Glomerular endothelial cell (primary cell): ENCODE measurements around the gene PARP1. TPM values are rescaled to one million over a fixed set of nuclear protein-coding genes. Genes with fewer than 3 reads are reported as not detected.

Source experiments
- DNase-seq: peaks from one replicate; pipeline ENCODE4 v3.0.0-alpha.2; 2011; ENCODE audit warnings: low read depth, low spot score; ENCODE audit errors: extremely low read depth
- total RNA-seq: library from RNA; depleted of rRNA; stranded (reverse); fragments of >200 nt; gene quantifications from 2 replicates; pipeline ENCODE4 v1.2.3, GENCODE V29; 2015

PARP1 gene
- total RNA-seq, 1 donor from 2014 or later, result 99.4 TPM

DNA sequence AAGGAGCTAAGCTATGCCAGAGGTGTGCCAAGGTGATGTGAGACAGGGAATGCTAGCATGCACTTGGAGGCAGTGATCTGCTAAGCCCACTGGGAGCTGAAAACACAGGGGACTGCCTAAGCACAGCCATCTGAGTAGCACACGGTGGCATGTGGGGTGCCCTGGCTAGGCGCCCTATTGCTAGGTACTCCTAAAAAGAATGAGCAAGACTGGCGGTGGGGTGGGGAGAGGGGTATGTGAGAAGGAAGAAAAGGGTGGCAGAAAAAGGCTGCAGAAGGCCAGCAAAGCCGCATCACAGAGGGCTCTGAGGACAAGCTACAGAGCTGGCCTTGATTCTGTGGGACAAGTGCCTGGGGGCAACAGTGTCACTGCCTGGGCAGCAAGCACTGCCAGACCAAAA, 23.9 kb downstream of the PARP1 start:
- no peak for DNase-seq

DNA sequence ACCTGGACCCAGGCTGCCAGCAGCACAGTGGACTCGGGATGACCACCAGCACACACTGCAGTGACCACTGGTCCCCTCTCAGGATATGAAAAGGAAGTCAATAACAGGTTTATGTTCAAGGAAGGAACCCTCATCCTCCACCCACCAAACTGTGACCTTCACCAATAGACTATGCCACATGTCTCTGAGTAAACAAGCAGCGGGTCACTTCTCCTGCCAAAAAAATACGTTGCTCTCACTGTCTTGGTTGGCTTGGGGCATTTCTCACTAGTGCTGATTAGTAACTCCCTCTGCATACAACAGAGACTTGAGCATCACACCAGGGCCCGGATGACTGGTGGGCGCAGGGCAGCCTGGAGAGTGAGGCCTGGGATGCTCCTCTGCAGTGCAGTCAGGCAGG, 25.9 kb downstream of the PARP1 start:
- DNase-seq, result no peak

DNA sequence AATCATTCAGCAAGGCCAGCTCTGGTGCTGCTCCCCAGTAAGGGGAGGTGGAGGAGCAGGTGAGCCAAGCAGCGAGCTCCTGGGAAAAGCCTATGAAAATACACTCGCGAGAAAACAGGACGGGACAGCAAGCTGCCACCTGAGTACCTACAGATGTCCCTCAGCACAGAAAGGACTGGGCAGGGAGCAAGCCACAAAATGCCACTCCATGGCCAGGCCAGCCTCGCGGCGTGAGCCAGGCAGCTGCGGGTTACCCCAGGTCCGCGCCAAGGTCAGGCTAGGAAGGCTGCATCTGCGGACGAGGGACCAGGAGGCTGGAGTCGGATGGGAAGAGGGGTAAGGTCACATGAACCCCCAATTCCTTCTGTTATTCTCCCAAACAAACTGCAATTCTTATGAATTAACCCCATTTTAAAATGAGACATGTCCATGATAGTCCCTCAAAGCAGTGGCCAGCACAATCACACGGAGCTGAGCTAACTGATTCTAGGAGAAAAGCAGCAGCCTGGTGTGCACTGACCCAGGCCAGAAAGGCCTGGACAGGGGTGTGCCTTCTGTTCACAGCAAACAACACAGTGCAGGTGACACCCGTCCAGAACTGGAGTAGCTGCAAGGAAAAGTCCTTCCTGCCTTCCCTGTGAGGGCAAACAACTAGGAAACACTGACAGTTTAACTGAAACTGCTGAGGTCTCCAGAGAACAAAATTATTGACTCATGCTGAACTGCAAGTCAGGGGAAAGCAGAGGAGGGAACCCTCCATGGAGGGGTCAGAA, 26.5 kb downstream of the PARP1 start:
- DNase-seq, result no peak

DNA sequence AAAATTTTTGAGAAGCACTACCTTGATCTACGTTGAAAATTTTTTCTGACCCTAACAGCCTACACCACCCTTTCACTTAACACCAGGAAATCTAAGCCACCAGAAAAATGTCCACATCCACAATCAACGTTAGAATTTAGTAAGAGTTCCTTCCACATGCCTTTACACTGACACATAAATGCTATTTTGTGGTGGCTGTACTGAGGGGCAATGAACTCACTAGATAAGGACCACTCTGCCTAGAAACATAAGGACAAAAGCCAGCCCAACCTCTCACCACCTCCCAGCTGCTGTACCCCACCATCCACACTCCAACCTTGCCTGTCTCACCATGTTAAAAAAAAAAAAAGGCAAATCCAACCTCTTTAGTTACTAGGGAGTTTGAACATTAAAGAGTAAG, 29.8 kb downstream of the PARP1 start:
- DNase-seq, result no peak

DNA sequence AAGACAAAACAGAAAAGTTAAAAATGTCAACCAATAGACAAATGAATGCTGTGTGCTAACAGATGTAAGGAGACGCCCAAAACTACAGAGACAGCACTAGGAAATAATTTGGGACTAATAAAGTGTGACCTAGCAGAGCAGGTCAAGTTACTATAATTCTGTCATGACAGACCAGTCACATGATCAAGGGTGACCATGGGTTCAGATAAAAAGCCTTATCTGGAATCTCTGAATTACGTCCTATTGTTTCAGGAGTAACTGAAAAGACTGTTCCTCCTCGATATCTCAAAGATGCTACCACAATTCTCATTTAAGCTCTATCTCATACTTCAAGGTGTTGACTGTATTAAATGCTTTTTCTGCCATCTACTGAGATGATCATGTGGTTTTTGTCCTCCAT, 31.6 kb downstream of the PARP1 start:
- no peak for DNase-seq

DNA sequence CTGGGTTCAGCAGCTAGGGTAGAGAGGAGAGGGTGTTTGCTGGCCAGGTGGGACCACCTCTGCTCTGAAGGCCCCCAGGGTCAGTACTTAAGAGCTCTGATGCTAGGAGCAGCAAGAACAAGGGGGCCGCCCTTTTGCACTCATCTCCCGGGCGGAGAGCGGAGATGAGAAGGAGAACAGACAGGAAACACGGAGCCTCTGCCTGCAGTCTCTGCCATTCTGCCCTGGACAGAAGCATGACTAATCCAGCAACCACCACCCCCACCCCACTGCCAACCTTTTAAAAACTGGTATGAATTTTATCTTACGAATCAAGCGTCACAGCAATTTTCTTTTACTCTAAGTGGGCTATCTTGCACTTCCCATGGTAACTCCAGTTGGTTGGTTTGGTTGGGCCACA, 34.5 kb downstream of the PARP1 start:
- DNase-seq, result no peak

DNA sequence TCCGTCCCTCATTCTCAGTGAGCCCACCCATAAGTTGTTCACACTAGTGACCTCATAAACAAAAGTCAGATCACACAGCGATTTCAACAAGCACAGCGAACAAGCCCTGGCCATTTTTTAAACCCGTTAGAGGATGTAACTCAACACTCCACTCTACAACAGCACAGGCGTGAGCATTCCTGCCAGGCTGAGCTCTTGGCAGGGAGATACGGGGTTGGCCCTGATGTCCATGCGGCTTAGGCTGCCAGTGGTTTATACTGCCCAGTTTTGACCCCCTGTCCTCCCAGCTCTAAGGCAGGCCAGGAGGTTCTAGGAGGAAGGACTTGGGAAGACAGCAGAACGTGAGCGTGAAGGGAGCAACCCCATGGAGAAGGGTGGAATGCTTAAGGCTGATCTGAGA, 35.0 kb downstream of the PARP1 start:
- DNase-seq, result no peak

DNA sequence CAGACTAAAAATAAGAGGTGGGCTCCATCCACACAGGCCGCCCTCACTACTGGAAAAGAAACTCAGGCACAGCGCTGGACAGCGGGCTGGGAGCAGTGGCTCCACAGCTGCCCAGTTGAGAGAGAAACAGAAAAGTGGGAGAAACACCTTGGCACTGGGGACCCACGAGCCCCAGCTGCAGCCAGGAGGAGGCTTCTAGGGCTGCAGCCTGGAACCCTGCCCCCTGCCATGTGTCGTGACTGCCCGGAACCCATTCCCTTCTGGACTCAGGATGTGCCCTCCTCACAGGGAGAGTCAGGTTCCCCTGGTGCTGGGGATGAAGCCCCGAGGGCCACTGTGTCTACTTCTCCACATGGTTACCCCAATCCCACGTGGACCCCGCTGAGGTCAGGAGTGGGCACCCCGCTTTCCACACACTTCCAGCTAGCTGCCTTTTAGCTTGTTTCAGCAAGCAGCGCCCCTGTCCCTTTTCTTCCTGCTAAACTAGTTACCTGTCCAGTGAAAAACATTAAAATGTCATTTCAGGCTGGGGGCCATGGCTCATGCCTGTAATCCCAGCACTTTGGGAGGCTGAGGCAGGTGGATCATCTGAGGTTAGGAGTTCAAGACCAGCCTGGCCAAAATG, 35.9 kb downstream of the PARP1 start:
- DNase-seq, result no peak

DNA sequence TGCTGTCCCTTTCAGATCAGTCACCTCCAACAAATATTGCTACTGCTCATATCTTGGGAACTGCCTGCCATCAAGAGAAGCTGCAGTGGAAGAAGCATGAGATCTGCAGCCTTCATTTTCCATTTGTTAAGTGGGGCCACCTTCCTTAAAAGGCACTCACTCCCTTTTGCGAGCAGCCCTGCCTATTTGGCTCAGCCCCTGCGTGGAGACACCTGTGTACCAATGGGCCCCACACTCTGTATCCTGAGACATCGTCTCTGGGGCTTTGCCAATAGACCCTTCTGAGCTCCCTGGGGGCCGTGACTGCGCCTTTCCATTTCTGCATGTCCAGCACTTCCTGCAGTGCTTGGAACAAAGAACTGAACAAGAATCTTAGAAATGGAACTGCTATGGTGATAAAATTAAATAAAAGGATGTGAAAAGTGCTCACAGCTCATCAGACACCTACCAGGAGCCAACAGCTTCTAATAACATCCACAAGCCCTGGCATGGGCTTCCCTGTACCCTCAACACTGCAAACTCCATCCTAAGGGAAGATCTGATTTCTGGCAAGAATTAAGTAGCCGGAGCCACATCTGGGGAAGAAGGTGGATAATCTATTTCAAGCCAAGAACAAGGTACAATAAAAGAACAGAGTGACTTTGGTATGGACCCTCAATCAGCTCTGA, 36.7 kb downstream of the PARP1 start:
- no peak for DNase-seq

DNA sequence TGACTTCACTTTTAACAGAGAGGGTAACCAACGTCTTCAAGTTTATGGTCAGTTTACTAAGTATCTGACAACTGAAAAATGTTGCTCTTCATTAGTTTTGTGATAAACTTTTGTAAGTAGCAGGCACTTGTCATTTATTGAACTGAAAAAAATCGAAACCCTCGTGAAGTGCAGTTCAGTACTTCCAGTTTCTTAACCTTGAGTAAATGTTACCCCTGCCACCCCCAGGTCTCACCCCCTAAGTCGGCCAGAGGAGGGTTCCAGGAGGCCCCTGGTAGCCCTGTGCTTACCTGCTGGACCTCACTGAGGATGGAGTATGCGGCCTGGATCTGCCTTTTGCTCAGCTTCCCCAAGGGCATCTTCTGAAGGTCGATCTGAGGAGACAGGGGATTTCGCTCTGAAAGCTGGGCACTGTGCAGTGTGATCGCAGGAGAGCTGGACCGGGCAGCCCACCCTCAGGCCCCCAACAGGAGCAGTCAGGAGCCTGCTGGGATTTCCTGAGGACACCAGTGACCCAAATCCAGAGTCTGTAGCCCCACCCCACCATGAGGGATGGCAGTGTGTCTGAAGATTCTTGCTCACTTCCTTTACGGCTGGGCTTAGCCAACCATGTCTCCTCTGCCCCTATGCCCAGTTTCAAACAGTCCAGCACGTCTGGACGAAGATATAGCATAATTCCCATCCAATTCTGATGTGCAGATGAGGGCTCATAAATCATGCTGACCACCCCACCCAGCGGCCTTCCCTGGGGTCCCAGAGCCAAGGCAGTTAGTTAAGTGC, 37.6 kb downstream of the PARP1 start:
- no peak for DNase-seq

DNA sequence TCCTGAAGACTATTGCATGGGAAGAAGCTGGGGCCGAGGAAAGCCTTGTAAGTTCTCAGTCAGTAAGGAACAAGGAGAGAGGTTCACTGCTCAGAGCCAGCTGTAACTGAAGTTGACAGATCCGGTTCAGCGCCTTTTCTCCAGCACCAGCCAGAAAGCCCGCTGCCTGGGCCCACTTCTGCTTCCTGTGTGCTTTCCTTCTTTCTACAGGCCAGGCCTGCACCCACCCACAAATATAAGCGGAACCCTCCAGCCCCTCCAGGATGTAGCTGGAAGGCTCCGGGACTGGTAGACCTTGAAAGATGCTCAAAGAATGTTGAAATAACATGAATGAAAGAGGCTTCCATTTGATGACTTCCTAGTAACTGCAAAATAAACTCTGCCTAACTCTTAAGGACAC, 38.8 kb downstream of the PARP1 start:
- DNase-seq, result no peak

DNA sequence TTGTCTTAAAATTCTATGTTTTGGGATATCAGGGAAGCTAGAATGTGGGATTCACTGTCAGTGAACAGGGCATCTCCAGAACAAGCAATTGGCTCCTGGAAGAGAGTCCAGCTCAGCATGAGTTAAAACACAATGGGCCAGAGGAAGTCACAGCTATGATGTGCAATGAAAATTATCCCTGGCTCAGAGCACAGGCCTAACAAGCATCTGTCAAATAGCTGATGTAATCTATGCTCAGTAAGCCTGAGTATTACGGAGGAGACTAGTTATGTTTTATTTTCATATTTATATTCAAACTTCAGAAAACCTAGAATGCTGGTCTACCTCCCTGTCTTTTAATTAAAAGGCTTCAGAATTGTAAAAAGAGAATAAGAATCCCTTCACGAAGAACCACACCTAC, 41.6 kb downstream of the PARP1 start:
- DNase-seq, result no peak

DNA sequence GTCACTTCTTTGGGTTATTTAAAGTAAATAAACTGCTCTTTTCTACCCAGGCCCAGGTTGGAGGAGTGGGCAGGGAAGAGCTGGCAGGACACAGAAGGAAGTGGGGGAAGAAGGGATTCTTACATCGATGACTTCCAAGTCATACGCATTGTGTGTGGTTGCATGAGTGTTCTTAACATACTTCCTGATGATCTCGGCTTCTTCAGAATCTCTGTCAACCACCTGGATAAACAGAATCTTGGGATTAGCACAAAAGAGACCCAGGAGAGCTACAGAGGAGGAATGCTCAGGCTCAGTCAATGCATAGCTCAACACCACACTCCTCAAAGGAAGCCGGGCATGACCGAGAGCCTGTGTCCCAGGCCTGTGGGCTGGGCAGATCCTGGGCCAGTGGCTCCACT, 42.1 kb downstream of the PARP1 start:
- DNase-seq, result no peak

DNA sequence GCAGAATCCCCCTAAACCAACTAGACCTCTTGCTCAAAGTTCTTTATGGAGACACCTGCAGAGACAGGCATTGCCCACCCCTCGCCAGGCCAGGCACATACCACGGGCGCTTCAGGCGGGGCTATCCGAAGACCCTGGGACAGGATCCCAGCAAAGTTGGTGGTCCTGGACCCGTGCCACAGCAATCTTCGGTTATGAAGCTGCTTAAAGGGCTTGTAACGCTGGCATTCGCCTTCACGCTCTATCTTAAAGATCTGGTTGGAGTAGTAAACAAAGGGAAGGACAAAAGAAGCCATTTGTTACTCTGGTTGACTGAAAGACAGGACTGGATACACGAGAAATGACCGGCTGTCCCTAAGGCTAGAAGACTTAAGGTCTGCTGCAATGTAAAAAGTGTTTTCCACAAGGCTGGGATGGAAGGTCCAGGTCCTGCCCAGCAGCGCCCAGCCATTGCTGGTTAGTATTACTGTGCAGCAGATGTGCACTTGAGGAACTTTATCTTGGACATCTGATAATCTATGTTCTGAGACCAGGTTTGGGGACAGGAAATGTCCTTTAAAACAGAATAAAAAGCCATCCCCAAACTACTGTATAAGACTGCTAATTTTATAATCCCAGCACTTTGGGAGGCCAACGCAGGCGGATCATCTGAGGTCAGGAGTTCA, 42.9 kb downstream of the PARP1 start:
- no peak for DNase-seq

DNA sequence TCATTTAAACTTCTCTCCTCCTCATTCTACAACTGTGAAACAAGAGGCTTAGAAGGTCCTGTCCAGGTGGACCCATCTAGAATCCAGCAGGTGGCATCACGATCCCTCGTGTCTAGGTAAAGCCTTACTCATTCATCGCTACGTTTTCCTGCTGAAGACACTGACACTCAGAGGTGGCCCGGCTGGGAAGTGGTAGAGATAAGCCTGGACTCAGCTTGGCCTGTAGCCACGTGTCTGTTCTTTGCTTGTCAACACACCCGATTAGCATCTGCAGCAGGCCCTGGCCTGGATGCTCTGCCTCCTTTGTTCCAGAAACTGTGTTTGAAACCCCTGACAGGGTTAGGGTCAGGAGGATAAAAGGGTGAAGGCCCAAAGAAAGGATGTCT, 43.4 kb downstream of the PARP1 start:
- no peak for DNase-seq

DNA sequence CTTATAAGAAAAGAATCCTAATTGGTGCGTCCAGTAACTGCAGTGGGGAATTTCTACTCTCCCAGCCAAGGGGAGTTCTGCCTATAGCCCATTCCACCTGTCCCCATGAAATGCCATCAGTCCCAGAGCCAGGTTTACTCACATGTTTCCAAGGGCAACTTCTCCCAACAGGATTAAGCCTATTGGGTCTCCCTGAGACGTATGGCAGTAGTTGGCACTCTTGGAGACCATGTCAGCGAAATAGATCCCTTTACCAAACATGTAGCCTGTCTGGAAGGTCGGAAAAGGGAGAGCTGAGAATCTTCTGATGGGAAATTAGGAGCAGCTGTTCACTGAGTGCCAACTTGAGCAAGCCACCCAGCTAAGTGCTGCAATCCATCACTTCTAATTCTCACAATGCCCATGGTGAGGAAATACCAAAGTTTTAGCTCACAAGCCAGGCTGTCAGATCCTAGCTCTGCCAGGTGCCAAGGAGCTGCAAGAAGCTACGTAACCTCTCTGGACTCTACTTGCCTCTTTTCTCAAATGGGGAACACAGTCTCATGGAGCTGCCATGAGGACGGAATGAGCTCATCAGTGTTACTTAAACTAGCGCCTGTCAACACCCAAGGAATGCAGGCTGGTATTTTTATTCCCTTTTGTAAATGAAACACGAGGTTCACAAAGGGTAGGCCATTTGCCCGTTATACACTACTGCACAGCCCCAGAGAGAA, 43.9 kb downstream of the PARP1 start:
- no peak for DNase-seq

DNA sequence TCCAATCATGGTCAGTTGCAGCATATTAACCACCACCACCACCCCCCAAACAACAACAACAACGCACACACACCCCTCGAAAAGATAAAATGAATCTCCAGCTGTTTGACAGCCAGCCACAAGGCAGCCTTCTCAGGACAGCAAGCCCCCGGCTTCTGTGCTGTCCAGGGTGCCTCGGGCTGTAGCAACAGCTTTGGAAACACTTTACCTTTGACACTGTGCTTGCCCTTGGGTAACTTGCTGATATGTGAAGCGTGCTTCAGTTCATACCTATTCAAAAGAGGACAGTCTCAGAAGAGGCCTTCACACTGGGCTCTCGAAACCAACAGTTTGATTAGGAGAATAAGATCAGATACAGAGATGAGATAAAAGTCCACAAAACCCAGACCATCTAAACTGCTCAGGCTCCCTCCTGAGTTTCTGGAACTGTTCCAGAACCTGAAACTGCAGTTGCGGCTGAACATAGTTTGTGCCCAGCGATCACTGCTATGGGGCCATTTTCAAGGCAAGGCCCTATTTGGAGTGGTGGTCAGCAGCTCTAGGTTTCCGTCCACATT, 44.9 kb downstream of the PARP1 start:
- no peak for DNase-seq

DNA sequence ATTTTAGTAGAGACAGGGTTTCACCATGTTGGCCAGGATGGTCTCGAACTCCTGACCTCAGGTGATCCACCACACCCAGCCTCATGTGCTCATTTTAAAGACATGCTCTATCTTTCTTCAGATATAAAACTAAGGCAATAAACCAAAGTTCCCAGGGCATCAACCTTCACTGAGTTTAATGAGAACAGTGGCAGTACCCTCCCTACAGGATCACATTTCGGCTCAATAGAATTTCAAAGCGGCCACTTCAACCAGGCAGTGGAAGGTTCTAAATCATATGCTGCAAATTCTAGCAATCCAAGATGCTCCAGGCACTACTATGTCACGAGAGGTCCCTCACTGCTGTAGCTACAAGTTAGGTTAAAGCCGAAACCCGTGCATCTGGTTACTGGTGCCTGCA, 45.5 kb downstream of the PARP1 start:
- no peak for DNase-seq

DNA sequence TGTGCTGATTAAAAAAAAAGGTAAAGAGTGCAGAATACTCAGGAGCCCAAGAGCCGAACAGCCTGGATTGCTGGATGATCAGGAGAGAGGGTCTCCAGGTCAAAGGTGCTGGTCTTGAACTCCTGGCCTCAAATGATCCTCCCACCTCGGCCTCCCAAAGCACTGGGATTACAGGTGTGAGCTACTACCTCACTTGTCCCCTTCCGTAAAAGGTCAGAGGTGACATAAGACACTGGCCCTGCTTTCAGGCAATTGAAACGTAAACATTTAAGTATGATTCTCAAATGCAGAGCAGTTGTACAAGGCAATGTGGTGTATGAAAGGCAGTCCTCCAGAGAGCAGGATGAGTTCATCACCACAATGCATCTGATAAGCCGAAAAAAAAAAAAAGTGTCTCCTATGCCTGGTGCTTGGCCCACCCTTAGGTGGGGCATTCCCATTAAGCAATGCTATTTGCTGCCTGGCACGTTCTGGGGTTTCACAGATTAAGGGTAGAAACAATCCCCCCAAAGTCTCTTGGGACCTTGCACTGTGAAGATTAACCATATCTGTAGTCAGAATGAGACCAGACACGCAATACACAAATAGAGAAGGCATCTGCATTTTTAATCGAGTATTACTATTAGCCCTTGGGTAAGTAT, 47.7 kb downstream of the PARP1 start:
- no peak for DNase-seq
